CD4-positive, alpha-beta T cell (primary cell): ENCODE measurements around the gene GLOD4. TPM values are rescaled to one million over a fixed set of nuclear protein-coding genes. Genes with fewer than 3 reads are reported as not detected.

Experiments used
- ATAC-seq: fragments of 200-7000 bp; cut with Tn5 transposase; one replicate; pipeline ENCODE4 v1.10.0; 2022; ENCODE audit warnings: mild to moderate bottlenecking; ENCODE audit not compliant: poor library complexity
- CTCF ChIA-PET: fragments of 350-600 bp; sonication (Branson Sonifier 250); formaldehyde crosslinking; loops from one replicate; lab custom pipeline; 2021; ENCODE audit warnings: antibody characterized with exemption, inconsistent platforms; lab: Charles Lee
- POLR2A ChIA-PET: fragments of 350-600 bp; sonication (Branson Sonifier 250); formaldehyde crosslinking; loops from one replicate; lab custom pipeline; 2021; ENCODE audit warnings: antibody characterized with exemption, inconsistent platforms; lab: Charles Lee
- DNase-seq, 14 experiments: peaks; one replicate each; pipeline ENCODE4 v3.0.0-alpha.2; 2013 to 2020; ENCODE audit warnings: mixed read lengths in 2 of 14
- H3K27ac ChIP-seq, 2 donors: one replicate each; pipeline versions ENCODE4 v1.5.1 to v1.7.0; 2013; ENCODE audit warnings: low read length in 2 of 2, low read depth in 1 of 2, mild to moderate bottlenecking in 1 of 2
- H3K27me3 ChIP-seq, 2 experiments: 1 replicate in 1 of 2; 2 replicates in 1 of 2; pipeline versions ENCODE4 v1.6.1 to v1.7.0; 2013; ENCODE audit warnings: low read length in 2 of 2, control low read depth in 1 of 2, mild to moderate bottlenecking in 1 of 2, moderate library complexity in 1 of 2; ENCODE audit not compliant: insufficient read depth in 2 of 2, control insufficient read depth in 1 of 2
- H3K36me3 ChIP-seq: one replicate; pipeline ENCODE4 v1.6.1; 2013; ENCODE audit warnings: low read length, control low read depth; ENCODE audit not compliant: insufficient read depth
- H3K4me1 ChIP-seq: one replicate; pipeline ENCODE4 v1.6.1; 2013; ENCODE audit warnings: low read length, control low read depth; ENCODE audit not compliant: insufficient read depth
- H3K4me3 ChIP-seq: one replicate; pipeline ENCODE4 v1.5.1; 2013; ENCODE audit warnings: mild to moderate bottlenecking, low read length, moderate library complexity
- H3K9me3 ChIP-seq, 2 experiments: 1 replicate in 1 of 2; 2 replicates in 1 of 2; pipeline versions ENCODE4 v1.6.1 to v1.7.0; 2013; ENCODE audit warnings: low read length in 2 of 2, mild to moderate bottlenecking in 2 of 2, control low read depth in 1 of 2, moderate library complexity in 1 of 2; ENCODE audit not compliant: control insufficient read depth in 1 of 2, insufficient read depth in 1 of 2
- H3K27ac Mint-ChIP-seq: one replicate; pipeline ENCODE4 v1.8.0; 2020; ENCODE audit warnings: mixed read lengths
- H3K27me3 Mint-ChIP-seq: one replicate; pipeline ENCODE4 v1.8.0; 2021; ENCODE audit warnings: mixed read lengths
- H3K36me3 Mint-ChIP-seq: one replicate; pipeline ENCODE4 v1.8.0; 2021; ENCODE audit warnings: low read depth, mixed read lengths
- H3K4me1 Mint-ChIP-seq: one replicate; pipeline ENCODE4 v1.8.0; 2021; ENCODE audit warnings: low read depth, mixed read lengths
- H3K4me3 Mint-ChIP-seq: one replicate; pipeline ENCODE4 v1.8.0; 2020; ENCODE audit warnings: mild to moderate bottlenecking, mixed read lengths
- H3K9me3 Mint-ChIP-seq: one replicate; pipeline ENCODE4 v1.8.0; 2020; ENCODE audit warnings: mixed read lengths
- CTCF ChIP-seq: fragments of 200-600 bp; IDR thresholded peaks from one replicate; pipeline ENCODE4 v1.8.0; 2022; ENCODE audit warnings: antibody characterized with exemption, mild to moderate bottlenecking
- intact Hi-C, 2 experiments: fragments of 100-400 bp; cut with DNase I in 1 of 2; cut with micrococcal nuclease in 1 of 2; formaldehyde crosslinking; loops; one replicate each; pipeline versions ENCODE4 v1.15.1 to v1.9.0; 2023 to 2025; cut with DNase I, micrococcal nuclease
- total RNA-seq, 174 experiments: library from RNA in 2 of 174; stranded (reverse) in 2 of 174; gene quantifications; one replicate each; pipeline ENCODE4 v1.2.3 and lab custom pipeline; 2021 to 2026

Gene GLOD4
- total RNA-seq, 2 experiments from 2014 or later, result 88.0 to 89.3 TPM

- POLR2A ChIA-PET, result no interaction called here
- H3K9me3 Mint-ChIP-seq, result no peaks in the 10 kb centered on the region
- Histone ChIP-seq H3K27ac (no peak overlapping the region), H3K4me3 (no peak overlapping the region), H3K9me3 (no peaks in the 10 kb centered on the region), H3K27me3 (no peaks in the 10 kb centered on the region), H3K36me3 (no peaks in the 10 kb centered on the region), H3K4me1 (no peaks in the 10 kb centered on the region)
- ATAC-seq (no peak), DNase-seq (no peak)
- TF ChIP-seq CTCF, result no peak
- H3K36me3 Mint-ChIP-seq, result no peaks in the 10 kb centered on the region
- H3K27ac Mint-ChIP-seq, result no peak overlapping the region
- no peak overlapping the region for H3K4me3 Mint-ChIP-seq
- peaks cover 3% of the 10 kb centered on the region for H3K27me3 Mint-ChIP-seq
- CTCF ChIA-PET, result no interaction called here
- no peaks in the 10 kb centered on the region for H3K4me1 Mint-ChIP-seq
- intact Hi-C loops, result no loop called here
Measured at GRCh38 chr17:801660-802059, 19.6 kb upstream of the GLOD4 start.

- CTCF ChIA-PET, result no interaction called here
- POLR2A ChIA-PET, result no interaction called here
- no peaks in the 10 kb centered on the region for H3K36me3 Mint-ChIP-seq
- H3K4me1 Mint-ChIP-seq, result no peaks in the 10 kb centered on the region
- Histone ChIP-seq H3K27me3 (no peaks in the 10 kb centered on the region), H3K4me3 (no peak overlapping the region), H3K4me1 (no peaks in the 10 kb centered on the region), H3K9me3 (no peaks in the 10 kb centered on the region), H3K27ac (no peak overlapping the region), H3K36me3 (no peaks in the 10 kb centered on the region)
- ATAC-seq, result no peak
- H3K9me3 Mint-ChIP-seq, result no peaks in the 10 kb centered on the region
- H3K4me3 Mint-ChIP-seq, result no peak overlapping the region
- no peak for DNase-seq
- TF ChIP-seq CTCF, result no peak
- intact Hi-C loops, result no loop called here
- no peaks in the 10 kb centered on the region for H3K27me3 Mint-ChIP-seq
- no peak overlapping the region for H3K27ac Mint-ChIP-seq
Measured at GRCh38 chr17:800446-801242, 18.6 kb upstream of the GLOD4 start.

GRCh38 chr17:799261-799660 lies 17.2 kb upstream of the GLOD4 start:
- TF ChIP-seq CTCF, result no peak
- POLR2A ChIA-PET, result no interaction called here
- ATAC-seq, result no peak

More at GRCh38 chr17:799261-799660, 17.2 kb upstream of the GLOD4 start:
- DNase-seq, result no peak
- Histone ChIP-seq H3K27ac (no peak overlapping the region), H3K36me3 (no peaks in the 10 kb centered on the region), H3K4me3 (no peak overlapping the region), H3K4me1 (peaks cover 8% of the 10 kb centered on the region), H3K9me3 (no peaks in the 10 kb centered on the region), H3K27me3 (no peaks in the 10 kb centered on the region)
- H3K27me3 Mint-ChIP-seq, result no peaks in the 10 kb centered on the region
- CTCF ChIA-PET, result no interaction called here
- peaks cover 6% of the 10 kb centered on the region for H3K4me1 Mint-ChIP-seq
- intact Hi-C loops, result no loop called here
- no peaks in the 10 kb centered on the region for H3K9me3 Mint-ChIP-seq
- H3K36me3 Mint-ChIP-seq, result peaks cover 5% of the 10 kb centered on the region
- H3K4me3 Mint-ChIP-seq, result no peak overlapping the region
- H3K27ac Mint-ChIP-seq, result no peak overlapping the region
